ENCODE measurements around the gene GPANK1. TPM values are rescaled to one million over a fixed set of nuclear protein-coding genes. Genes with fewer than 3 reads are reported as not detected.

Gene GPANK1
- total and polyA plus RNA-seq, 9 of the 15 experiments (the other 6 are each of a cell fraction or from before 2014, with no cell fraction given): 32.2 to 111 (median 46.3) TPM

GRCh38 chr6:31702819-31703716 lies 38.3 kb upstream of the GPANK1 start, which contains the start of gene ABHD16A (continued):
- TF ChIP-seq ATF3 (IDR thresholded peaks at IDR 0.05): peak; percentile 93
- no peak for TF ChIP-seq ATF3 (CRISPR knock-in tag; conservative IDR thresholded peaks at IDR 0.05)
- no peak; the same call in 1 of the 2 replicates for TF ChIP-seq ZNF217 (CRISPR knock-in tag; IDR thresholded peaks at IDR 0.05)
- TF ChIP-seq SAFB (IDR thresholded peaks at IDR 0.05; ENCODE audit: borderline replicate concordance, low read depth, low read length): no peak
- no peak; the same call in 1 of the 2 replicates for TF ChIP-seq CBFA2T3 (IDR thresholded peaks at IDR 0.05)
- peak; percentile 85 for TF ChIP-seq ZBTB9 (CRISPR knock-in tag; IDR thresholded peaks at IDR 0.05)
- no peak for TF ChIP-seq TSC22D4 (tag; IDR thresholded peaks at IDR 0.05)
- TF ChIP-seq CXXC5 (CRISPR knock-in tag; IDR thresholded peaks at IDR 0.05): peak; percentile 88
- TF ChIP-seq ZNF124 (CRISPR knock-in tag; IDR thresholded peaks at IDR 0.05): no peak
- TF ChIP-seq ZFX (CRISPR knock-in tag; IDR thresholded peaks at IDR 0.05): peak; percentile 99
- peak; percentile 68 for TF ChIP-seq ZFP91 (CRISPR knock-in tag; IDR thresholded peaks at IDR 0.05)
- TF ChIP-seq ETS1 (conservative IDR thresholded peaks at IDR 0.05; ENCODE audit: control insufficient read depth, low read depth, low read length): peak; percentile 52
- peak; percentile 87 for TF ChIP-seq ETV1 (tag; conservative IDR thresholded peaks at IDR 0.05; ENCODE audit: low read depth)
- TF ChIP-seq KLF1 (tag; IDR thresholded peaks at IDR 0.05): 0 out of 2 replicates have a peak, but pooled peaks have one; percentile 11
- TF ChIP-seq ZNF785 (CRISPR knock-in tag; IDR thresholded peaks at IDR 0.05): no peak
- TF ChIP-seq ZNF140 (CRISPR knock-in tag; IDR thresholded peaks at IDR 0.05): no peak
- 0 out of 2 replicates have a peak, but pooled peaks have one; percentile 20 for TF ChIP-seq TSHZ1 (CRISPR knock-in tag; IDR thresholded peaks at IDR 0.05)
